C1 segment of cervical spinal cord (tissue), 14 donors: ENCODE measurements around the gene SETD5.
A peak's percentile ranks its signal among the peaks of the same experiment; 100 is the strongest.

Experiments used
- DNase-seq, 14 donors: peaks; one replicate each; lab custom pipeline; 2025; lab: John Stamatoyannopoulos, UW

Gene SETD5

GRCh38 chr3:9388562-9389272 is 8.7 kb upstream of the SETD5 start:
- no peak for DNase-seq

DNA sequence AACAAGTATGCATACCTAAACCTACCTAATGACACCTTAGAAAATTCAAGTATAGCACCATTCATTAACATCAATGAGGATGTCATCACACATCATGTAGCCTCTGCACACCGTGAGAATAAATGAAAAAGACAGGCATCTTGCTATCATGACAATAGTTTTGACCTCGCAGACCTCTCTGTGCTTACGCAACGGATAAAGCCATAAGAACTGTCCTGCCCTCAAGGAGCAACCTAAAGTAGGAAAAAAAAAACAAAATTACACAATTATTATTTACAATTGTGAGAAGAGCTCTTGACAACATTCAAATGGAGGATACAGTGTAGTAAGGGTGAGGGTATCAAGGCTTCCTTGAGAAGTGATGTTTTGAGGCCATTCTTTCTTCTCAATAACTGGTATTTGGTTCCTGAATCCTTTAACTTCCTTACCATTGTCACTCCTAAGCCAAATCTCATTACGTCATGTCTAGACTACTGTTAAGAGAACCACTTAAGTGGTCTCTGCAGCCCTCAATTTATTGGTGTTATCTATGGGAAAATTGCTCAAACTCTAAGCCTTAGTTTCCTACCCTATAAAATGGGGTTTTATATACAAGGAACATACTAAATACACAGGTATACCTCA is 7.0 kb upstream of the SETD5 start:
- DNase-seq, result no peak

DNA sequence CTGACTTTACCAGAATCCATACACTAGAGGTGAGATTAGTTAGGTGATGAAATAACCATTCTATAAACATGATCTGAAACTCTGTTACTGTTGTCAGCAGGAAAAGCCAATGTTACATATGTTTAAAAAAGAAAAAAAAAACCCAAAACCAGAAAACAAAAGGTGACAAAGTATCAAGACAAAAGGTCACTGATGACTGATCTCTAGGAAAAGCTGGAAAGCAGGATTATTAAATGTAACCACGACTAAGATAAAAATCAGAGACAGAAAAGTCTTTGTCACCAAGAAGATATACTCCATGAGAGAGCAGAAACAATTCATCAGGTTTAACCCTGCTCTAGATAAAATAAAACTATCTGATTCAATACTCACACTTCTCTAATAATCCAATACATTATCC is 5.4 kb upstream of the SETD5 start:
- no peak for DNase-seq

DNA sequence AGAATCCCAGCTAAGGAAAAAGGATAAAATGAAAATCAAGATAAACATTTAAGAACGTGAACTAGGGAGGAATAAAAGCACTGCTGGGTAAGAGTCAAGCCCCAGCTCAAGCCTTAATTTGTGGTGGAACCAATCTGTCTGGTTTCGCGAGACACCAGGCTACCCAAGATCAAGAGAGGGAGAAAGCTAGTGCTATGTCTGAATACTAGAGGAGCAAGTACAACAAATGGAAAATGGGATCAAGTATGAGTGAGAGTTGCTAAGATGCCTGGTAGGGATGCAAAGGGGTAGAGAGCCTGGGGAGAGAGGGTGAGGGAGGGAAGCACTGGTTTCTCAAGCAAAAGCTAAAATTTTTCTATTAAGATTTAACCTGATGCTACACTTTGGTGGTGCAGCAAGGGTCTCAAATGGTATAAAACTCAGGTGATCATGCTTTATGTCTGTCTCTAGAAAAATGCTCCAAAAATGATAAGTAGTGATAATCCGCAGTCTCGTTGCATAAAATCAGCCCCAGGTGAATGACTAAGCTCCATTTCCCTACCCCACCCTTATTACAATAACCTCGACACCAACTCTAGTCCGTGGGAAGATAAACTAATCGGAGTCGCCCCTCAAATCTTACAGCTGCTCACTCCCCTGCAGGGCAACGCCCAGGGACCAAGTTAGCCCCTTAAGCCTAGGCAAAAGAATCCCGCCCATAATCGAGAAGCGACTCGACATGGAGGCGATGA is 1.7 kb upstream of the SETD5 start:
- DNase-seq, result no peak

- peak in 4 of 14 donors; percentile 71 to 82 (median 77) for DNase-seq
Measured at GRCh38 chr3:9396301-9396631, 1.1 kb upstream of the SETD5 start.

GRCh38 chr3:9396632-9397331 is 633 bp upstream of the SETD5 start:
- peak; percentile 93 to 100 (median 99) for DNase-seq

DNA sequence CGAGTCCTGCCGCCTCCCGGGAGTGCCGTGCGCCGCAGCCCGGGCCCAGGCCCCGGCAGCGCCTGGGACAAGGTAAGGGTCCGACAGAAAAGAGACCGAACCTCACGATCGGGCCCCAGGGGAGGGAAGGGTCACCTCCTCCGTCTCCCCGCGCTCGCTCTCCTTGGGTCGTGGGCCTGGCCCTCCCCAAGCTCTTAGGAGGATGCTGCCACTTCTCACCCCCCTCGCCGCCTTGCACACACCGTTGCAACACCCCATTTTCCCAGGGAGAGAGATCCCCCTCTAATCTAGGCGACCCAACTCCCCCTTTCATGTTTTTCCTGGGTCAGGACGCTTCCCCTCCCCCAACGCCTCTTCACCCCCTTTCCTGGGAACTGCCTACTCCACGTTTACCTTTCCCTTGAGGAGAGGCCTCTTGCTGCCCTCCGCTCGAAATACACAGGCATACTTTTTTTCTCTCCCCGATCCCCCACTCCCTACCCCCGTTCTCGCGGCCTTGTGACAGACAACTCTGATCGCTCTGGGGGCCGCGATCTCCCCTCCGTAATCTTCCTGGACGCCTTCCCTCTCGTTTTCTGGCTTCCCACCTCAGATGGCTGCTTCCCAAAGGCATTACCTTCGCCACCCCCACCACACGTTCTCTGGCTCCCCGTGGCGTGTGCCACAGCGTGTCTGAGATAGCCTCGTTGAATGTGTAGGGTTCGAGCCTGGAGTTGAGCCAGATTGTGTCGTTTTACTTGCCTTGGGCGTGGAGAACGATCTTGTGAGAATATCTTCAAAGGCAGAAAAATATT is 688 bp downstream of the SETD5 start:
- DNase-seq, result peak in 12 of 14 donors; percentile 16 to 72 (median 44)

DNA sequence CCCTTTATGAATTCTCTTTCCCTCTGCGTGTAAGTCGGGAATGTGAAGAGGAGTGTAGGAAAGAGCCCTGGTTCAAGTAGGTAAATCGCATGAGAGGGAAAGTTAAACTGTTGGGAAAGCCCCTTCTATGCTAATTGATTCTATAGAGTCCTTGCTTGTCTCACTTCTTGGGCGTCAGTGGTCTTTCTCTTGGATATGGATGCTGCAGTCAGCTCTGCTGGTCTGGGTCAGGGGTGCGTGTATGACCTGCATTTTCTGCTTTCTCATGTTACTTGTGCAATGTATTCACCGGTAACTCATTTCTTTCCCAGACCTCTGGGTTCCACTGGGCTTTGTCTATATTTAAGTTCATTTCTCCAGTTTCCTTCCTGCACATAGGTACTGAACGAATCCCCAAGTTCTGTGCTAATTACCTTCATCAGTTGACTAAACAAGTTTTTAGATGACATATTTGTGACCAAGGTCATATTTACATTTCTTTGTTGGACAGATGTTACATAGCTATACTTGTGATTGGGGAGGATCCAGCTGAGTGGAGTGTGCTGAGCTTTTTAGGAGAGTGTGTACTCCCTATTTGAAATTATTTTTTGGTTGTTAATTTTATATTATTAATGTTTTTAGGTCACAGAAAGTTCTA is 1.4 kb downstream of the SETD5 start:
- DNase-seq, result peak in 4 of 14 donors; percentile 6 to 42 (median 28)

DNA sequence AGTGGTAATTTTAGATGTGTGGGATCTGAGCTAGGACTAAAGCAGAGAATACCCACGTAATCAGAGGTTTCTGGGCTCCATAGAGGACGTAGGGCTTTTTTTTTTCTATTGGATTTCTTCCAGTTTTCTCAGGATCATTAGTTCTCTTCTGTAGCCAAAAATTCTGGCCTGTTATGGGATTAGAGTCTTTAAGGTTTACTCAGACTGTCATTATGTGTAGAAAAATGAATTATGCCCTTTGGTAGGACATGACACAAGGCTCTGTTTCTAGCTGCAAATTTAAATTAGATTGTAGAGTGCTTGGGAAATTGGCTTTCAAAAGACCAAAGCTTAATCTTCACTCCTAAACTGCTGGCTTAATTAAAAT is 1.9 kb downstream of the SETD5 start:
- no peak for DNase-seq

GRCh38 chr3:9399746-9400145 is 2.3 kb downstream of the SETD5 start:
- peak in 12 of 14 donors; percentile 4 to 43 (median 28) for DNase-seq

DNA sequence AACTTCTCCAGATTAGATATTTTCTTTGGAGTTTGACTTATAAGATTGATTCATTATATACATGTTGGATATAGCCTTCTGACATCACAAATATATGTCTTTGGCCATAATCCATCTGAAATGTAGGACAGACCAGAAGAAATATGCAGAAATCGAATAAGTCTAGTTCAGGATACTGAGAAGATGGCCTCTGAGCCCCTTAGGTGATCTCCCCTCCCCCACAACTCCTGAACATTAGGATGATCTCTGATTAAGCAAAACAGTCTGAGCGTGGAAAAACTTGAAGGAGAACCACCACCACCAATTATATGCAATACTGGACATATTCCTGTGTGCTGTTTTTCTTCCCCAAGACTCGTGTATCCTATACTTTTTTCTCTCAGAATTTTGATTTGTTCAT is 3.2 kb downstream of the SETD5 start:
- no peak for DNase-seq

- no peak for DNase-seq
Measured at GRCh38 chr3:9401986-9402385, 4.6 kb downstream of the SETD5 start.

- peak in 7 of 14 donors; percentile 1 to 61 (median 19) for DNase-seq
Measured at GRCh38 chr3:9402410-9403228, 5.2 kb downstream of the SETD5 start.

- no peak for DNase-seq
Measured at GRCh38 chr3:9403463-9403862, 6.0 kb downstream of the SETD5 start.

DNA sequence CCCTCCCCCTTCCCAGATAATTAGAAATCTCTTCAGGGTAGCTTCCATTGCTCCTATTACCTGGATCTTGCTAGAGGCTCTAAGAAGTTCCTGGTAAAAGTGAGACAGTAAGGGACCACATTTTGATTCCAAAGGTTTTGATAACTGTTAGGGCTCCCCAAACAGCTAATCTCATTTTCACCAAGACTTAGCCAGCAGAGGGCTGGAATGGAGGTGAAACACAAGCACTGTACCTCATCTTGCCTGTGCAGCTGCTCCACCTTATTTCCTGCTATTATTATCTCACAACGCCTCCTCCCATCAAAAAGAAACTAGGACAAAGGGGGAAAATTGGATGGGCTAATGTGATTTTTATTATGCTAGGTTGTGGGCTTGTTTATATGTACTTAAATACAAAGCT is 7.3 kb downstream of the SETD5 start:
- no peak for DNase-seq

DNA sequence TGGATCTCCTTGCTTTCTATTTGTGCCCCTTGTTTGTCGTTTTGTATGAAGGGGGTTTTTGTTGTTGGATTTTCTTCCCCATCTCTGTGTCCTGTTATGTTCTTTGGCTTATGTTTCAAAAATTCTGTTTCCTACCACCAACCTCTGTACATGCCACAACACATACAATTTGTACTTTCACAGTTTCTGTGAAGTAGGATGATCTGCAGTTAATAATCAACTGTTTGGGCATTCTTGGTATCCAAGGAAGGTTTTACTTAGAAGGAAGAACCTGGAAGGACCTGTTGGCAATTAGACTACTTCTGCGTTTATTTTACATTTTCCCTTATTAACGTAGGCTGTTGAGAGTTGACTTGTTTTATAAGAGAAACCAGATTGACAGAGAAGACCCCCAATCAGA is 8.3 kb downstream of the SETD5 start:
- DNase-seq, result no peak

GRCh38 chr3:9406856-9407626 is 9.6 kb downstream of the SETD5 start:
- DNase-seq, result no peak

- no peak for DNase-seq
Measured at GRCh38 chr3:9408061-9408460, 10.6 kb downstream of the SETD5 start.

GRCh38 chr3:9408546-9408945 is 11.1 kb downstream of the SETD5 start:
- DNase-seq, result no peak
